Activated T-helper 2 cell treated with anti-CD3 and anti-CD28 coated beads, Interferon-gamma antibody, Interleukin-2, Interleukin-4, amounts not matched to agents 10 μg/mL and 5 μg/mL and 100 μg/mL, durations not matched to agents 14 hours and 24 hours and 36 hours (primary cell): ENCODE results near the gene ALPK1. TPM values are rescaled to one million over a fixed set of nuclear protein-coding genes. Genes with fewer than 3 reads are reported as not detected.

Experiments
- DNase-seq: peaks from one replicate; pipeline ENCODE4 v3.0.0; 2021; ENCODE audit warnings: low spot score
- H3K27ac Mint-ChIP-seq: one replicate; pipeline ENCODE4 v1.8.0; 2021; ENCODE audit warnings: mixed read lengths
- H3K27me3 Mint-ChIP-seq: one replicate; pipeline ENCODE4 v1.8.0; 2021; ENCODE audit warnings: low read depth, mixed read lengths
- H3K36me3 Mint-ChIP-seq: one replicate; pipeline ENCODE4 v1.8.0; 2021; ENCODE audit warnings: low read depth, mixed read lengths
- H3K4me1 Mint-ChIP-seq: one replicate; pipeline ENCODE4 v1.8.0; 2021; ENCODE audit warnings: low read depth, mixed read lengths
- H3K4me3 Mint-ChIP-seq: one replicate; pipeline ENCODE4 v1.8.0; 2021; ENCODE audit warnings: low read depth, mild to moderate bottlenecking, moderate library complexity, mixed read lengths
- H3K9me3 Mint-ChIP-seq: one replicate; pipeline ENCODE4 v1.8.0; 2021; ENCODE audit warnings: mixed read lengths
- intact Hi-C: fragments of 100-400 bp; cut with micrococcal nuclease; formaldehyde crosslinking; loops from one replicate; pipeline ENCODE4 v1.15.1; 2023
- total RNA-seq: library from RNA; stranded (reverse); gene quantifications from 2 replicates; pipeline ENCODE4 v1.2.3, GENCODE V29; 2022

Gene ALPK1
- total RNA-seq = 2.9 and 3.8 TPM in 2 replicates

DNA sequence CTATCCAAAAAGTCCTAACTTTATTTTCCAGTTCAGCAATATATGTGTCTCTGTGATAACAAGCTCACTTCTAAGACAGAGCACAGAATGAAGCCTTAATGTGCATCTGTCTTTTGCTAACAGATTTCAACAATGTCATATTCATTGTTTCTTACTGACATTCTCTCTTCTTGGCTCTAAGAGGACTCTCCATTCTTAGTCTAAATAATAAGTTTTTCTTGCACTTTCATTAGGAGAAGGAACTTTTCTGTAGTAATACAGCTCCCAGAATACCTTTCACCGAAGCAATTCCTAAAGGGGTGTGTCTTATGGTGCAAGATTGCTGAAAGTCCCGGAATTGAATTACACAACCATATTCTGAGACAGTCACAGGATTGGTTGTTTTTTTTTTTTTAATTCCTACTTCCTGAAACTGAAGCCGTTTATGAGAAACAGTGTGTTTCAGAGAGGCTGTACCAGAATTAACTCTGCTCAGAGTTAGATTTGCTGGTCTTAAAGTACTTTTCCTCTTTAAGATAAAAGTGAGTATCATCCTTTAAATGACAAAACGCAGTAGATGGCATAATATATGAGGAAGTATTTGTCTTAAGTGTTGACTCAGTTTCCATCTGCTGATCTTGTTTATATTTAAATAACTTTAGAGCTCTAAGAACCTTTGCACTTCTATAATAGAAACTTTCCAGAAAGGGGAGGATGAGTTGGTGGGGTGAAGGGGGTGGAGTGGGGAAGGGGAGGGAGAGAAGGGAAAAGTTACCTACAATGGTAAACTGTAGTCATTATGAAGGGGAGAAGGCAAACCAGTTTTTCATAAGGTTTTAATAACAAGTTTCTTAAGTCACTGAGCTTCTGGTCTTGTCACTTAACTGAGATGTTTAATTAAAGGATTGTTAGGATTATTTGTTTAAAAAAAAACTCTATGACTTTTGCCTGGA is at the start of gene ALPK1:
Gene ALPK1, plus strand, starts transcription at position 421 of the 932 bp plus-strand sequence.
- intact Hi-C loops = loop anchor here (1.0 kb wide), 1 partner anchor 12 kb away; the partner anchor contains the start of gene TIFA
- peaks cover 21% of the 10 kb centered on the region for H3K4me1 Mint-ChIP-seq
- peak within 1 kb of the TSS; percentile 75 for H3K4me3 Mint-ChIP-seq

GRCh38 chr4:112251019-112251643 is 46.0 kb upstream of the ALPK1 start:
- Mint-ChIP-seq H3K27ac (no peak overlapping the region), H3K27me3 (no peaks in the 10 kb centered on the region), H3K4me1 (peaks cover 3% of the 10 kb centered on the region), H3K4me3 (no peak overlapping the region), H3K9me3 (no peaks in the 10 kb centered on the region), H3K36me3 (no peaks in the 10 kb centered on the region)
- no peak for DNase-seq
- intact Hi-C loops = no loop called here

More for the DNA sequence above, at the start of gene ALPK1:
- peak within 1 kb of the TSS; percentile 52 for H3K27ac Mint-ChIP-seq
- DNase-seq = no peak
- peaks cover 3% of the 10 kb centered on the region for H3K27me3 Mint-ChIP-seq
- no peaks in the 10 kb centered on the region for H3K36me3 Mint-ChIP-seq
- no peaks in the 10 kb centered on the region for H3K9me3 Mint-ChIP-seq

DNA sequence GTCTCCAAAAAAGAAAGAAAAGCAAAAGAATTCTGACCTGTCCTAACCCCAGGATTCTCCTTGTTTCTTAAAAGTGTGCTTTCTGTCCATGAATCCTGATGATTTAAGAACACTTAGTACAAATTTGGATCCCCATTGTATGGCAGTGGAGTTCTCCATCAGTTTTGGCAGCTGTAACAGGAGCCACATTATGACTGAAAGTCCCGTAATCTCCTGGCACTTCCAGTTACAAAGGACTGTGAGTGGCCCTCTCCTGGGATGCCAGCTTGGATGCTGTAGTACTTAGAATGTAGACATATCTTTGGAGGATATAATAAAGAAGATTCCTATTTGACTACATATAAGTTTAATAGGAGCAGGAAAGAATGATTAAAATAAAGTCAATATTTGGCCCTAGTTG is 44.9 kb upstream of the ALPK1 start:
- no peaks in the 10 kb centered on the region for H3K27me3 Mint-ChIP-seq
- H3K4me1 Mint-ChIP-seq = peaks cover 3% of the 10 kb centered on the region
- no peaks in the 10 kb centered on the region for H3K36me3 Mint-ChIP-seq
- H3K27ac Mint-ChIP-seq = no peak overlapping the region
- no peaks in the 10 kb centered on the region for H3K9me3 Mint-ChIP-seq
- H3K4me3 Mint-ChIP-seq = no peak overlapping the region
- intact Hi-C loops = no loop called here
- DNase-seq = no peak

DNA sequence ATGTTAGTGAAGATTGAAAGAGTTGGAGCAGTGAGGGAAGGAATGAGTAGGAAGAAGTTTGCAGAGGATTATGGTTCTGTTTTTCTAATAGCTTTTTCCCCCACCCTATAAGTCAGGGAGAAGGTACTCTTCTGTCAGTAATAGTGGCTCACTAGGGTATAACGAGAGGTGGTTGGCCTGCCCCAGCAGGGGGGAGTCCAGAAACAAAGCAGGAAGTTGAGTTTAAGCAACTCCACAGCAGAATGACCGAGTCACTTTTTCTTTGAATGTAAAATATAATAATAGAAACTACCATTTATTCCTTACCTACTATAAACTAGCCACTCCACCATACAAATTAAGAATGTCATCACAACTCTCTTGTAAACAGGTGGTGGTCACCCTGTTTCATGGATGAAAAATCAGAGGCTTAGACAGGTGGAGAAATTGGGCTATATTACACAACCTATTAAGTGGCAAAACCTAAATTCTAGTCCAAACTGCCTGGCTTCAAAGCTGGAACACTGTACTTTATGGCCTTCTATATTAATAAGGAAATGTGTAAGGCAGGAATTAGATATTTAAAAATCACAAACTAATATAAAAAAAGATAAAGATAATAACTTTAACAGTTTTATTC is 43.7 kb upstream of the ALPK1 start:
- Mint-ChIP-seq H3K27ac (no peak overlapping the region), H3K9me3 (no peaks in the 10 kb centered on the region), H3K4me3 (no peak overlapping the region), H3K4me1 (peaks cover 3% of the 10 kb centered on the region), H3K36me3 (no peaks in the 10 kb centered on the region), H3K27me3 (no peaks in the 10 kb centered on the region)
- DNase-seq = no peak
- intact Hi-C loops = no loop called here

- H3K4me3 Mint-ChIP-seq = no peak overlapping the region
- no peak for DNase-seq
- peaks cover 3% of the 10 kb centered on the region for H3K4me1 Mint-ChIP-seq
- no peak overlapping the region for H3K27ac Mint-ChIP-seq
- no peaks in the 10 kb centered on the region for H3K9me3 Mint-ChIP-seq
- intact Hi-C loops = no loop called here
- peaks cover 2% of the 10 kb centered on the region for H3K36me3 Mint-ChIP-seq
- no peaks in the 10 kb centered on the region for H3K27me3 Mint-ChIP-seq
These were observed 40.1 kb upstream of the ALPK1 start for GRCh38 chr4:112257098-112257497.

GRCh38 chr4:112266823-112267222 is 30.3 kb upstream of the ALPK1 start:
- Mint-ChIP-seq H3K4me3 (no peak overlapping the region), H3K36me3 (peaks cover 36% of the 10 kb centered on the region), H3K9me3 (no peaks in the 10 kb centered on the region), H3K4me1 (peaks cover 6% of the 10 kb centered on the region), H3K27ac (no peak overlapping the region), H3K27me3 (no peaks in the 10 kb centered on the region)
- DNase-seq = no peak
- intact Hi-C loops = no loop called here

DNA sequence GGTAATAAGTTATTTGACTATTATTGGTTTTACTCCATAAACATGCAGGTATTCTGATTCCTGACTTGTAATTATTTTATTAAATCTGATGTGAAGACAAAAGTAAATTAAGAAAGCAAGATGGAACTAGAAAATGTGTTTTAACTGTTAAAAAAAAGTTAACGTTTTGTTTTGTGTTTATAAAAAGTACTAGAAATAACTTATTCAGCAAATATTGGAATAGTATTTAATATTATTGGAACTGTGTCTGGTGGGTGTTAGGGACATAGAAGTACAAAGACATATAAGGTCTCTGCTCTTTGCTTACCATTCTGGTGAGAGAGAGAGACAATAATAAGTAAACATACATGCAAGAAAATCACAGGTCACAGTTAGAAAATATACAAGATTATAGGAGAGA is 27.1 kb upstream of the ALPK1 start:
- H3K27ac Mint-ChIP-seq = no peak overlapping the region
- peaks cover 11% of the 10 kb centered on the region for H3K4me1 Mint-ChIP-seq
- no peaks in the 10 kb centered on the region for H3K9me3 Mint-ChIP-seq
- peaks cover 42% of the 10 kb centered on the region for H3K36me3 Mint-ChIP-seq
- no peak for DNase-seq
- intact Hi-C loops = no loop called here
- no peak overlapping the region for H3K4me3 Mint-ChIP-seq
- H3K27me3 Mint-ChIP-seq = no peaks in the 10 kb centered on the region

DNA sequence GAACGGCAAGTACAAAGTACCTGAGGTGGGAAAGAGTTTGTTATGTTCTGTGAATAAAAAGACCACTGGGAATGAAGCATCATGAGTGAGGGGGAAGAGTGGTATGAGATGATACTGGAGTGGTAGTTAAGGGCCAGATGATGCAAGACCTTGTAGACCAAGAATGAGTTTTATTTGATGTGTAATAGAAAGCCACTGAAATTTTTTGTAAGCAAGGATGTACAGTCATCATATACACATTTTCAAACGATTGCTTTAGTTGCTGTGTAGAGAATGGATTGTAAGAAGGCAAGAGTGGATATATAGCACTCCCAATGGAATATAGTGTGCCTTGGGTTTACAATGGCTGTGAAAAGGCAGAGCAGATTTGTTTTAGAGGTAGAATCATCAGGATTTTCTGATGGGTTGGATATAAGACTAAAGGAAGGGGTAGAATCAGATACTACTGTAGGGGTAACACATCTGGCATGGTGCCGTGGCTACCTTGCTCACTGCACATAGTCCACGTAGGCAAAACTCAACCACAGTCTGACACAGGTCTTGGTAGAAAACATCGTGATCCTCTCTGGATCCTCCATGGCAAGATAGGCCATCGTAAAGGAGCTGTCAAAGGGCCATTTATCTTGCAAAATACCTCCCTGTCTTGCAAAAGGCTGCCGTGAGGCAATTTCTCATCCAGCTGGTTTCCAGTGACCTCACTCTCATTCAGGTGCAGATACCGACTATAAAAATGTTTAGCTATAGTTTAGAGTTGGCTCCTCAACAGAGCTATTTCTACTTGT is 26.3 kb upstream of the ALPK1 start:
- Mint-ChIP-seq H3K9me3 (no peaks in the 10 kb centered on the region), H3K27ac (no peak overlapping the region), H3K4me1 (peaks cover 11% of the 10 kb centered on the region), H3K36me3 (peaks cover 45% of the 10 kb centered on the region), H3K27me3 (no peaks in the 10 kb centered on the region), H3K4me3 (no peak overlapping the region)
- intact Hi-C loops = no loop called here
- DNase-seq = no peak

DNA sequence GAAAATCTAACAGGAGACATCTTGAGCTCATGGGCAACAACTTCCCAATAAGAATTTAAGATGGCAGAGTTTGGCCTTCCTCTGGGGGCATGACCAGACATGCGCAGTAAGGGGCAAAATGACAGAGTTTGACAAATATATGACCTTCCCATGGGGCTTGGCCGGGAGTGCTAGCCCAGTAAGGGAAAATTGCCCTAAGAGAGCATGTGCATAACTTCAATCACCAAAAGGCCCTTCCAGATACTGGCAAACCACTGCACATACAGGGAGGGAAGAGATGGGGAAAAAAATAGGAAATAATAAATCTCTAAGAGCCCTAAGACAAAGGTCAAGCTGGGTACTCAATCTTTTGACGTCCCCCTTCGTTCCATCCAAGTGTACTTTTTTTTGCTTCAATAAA is 24.9 kb upstream of the ALPK1 start:
- Mint-ChIP-seq H3K4me3 (no peak overlapping the region), H3K9me3 (no peaks in the 10 kb centered on the region), H3K36me3 (peaks cover 49% of the 10 kb centered on the region), H3K4me1 (peaks cover 8% of the 10 kb centered on the region), H3K27me3 (no peaks in the 10 kb centered on the region), H3K27ac (no peak overlapping the region)
- DNase-seq = no peak
- intact Hi-C loops = no loop called here

DNA sequence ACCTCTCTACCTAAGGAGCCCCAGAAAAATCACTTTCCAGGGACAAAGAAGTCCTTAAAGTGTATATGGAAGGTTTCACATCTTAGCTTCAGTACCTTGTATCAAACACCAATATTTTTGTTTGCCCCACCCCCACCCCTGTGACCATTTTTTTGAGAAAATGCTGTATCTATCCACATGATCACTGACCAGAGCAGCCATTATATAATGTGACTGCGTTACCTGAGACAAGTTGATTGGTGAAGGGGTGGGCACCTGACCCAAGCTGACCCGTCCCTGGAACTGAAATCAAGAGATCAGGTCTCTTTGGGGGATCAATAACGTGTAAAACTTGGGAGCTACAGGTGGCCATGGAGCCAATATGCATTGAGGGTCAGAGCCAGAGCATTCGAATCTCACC is 22.2 kb upstream of the ALPK1 start:
- no peak for DNase-seq
- Mint-ChIP-seq H3K36me3 (peaks cover 45% of the 10 kb centered on the region), H3K4me1 (peaks cover 22% of the 10 kb centered on the region), H3K9me3 (no peaks in the 10 kb centered on the region), H3K27me3 (no peaks in the 10 kb centered on the region), H3K27ac (no peak overlapping the region), H3K4me3 (no peak overlapping the region)
- intact Hi-C loops = no loop called here

GRCh38 chr4:112276113-112276512 is 21.1 kb upstream of the ALPK1 start:
- intact Hi-C loops = no loop called here
- peaks cover 20% of the 10 kb centered on the region for H3K4me1 Mint-ChIP-seq
- H3K27me3 Mint-ChIP-seq = no peaks in the 10 kb centered on the region
- H3K4me3 Mint-ChIP-seq = no peak overlapping the region
- DNase-seq = no peak
- H3K9me3 Mint-ChIP-seq = no peaks in the 10 kb centered on the region
- H3K36me3 Mint-ChIP-seq = peaks cover 38% of the 10 kb centered on the region
- no peak overlapping the region for H3K27ac Mint-ChIP-seq

DNA sequence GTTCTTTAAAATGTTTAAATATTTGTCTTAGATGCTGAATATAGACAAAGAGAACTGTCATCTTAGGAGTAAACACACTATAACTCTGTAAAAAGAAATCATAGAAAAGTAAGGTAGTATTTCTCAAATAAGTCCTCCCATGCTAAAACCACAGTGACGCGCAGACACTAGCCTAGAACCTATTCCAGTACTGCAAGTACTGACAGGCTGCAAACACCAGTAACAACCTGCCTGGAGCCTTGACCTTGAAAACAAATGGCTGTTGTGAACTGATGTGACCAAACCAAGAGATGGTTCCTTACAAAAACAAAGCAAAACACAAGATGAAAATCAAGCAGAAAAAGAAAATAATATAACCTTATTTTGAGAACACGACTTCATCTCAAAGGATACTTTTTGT is 19.9 kb upstream of the ALPK1 start:
- no peak overlapping the region for H3K27ac Mint-ChIP-seq
- H3K4me3 Mint-ChIP-seq = no peak overlapping the region
- intact Hi-C loops = no loop called here
- peaks cover 41% of the 10 kb centered on the region for H3K36me3 Mint-ChIP-seq
- no peak for DNase-seq
- H3K27me3 Mint-ChIP-seq = no peaks in the 10 kb centered on the region
- peaks cover 28% of the 10 kb centered on the region for H3K4me1 Mint-ChIP-seq
- no peaks in the 10 kb centered on the region for H3K9me3 Mint-ChIP-seq
